ENCODE measurements around the gene PEX5L.

DNA sequence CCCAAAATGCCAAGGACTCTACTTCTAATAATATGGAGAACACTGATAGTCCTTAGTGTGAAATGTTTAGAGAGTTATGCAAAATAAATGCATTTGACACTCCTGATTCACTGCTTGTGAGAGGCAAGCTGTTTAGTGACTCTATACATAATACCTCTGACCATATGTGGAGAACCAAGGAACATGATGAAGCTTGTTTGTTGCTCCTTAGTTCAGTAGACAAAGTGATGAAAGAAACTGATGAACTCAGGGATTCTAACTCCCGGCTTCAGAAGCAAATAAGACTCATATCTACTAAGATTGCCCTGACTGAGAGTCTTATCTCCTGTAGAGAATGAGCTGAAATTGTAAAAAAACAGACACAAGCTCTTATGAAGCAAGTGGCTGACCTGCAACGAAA lies 41.3 kb downstream of the PEX5L start:
- TF ChIP-seq EZH2phosphoT487 (conservative IDR thresholded peaks at IDR 0.05; ENCODE audit: low read length): no peak
- TF ChIP-seq, protein P1, sequence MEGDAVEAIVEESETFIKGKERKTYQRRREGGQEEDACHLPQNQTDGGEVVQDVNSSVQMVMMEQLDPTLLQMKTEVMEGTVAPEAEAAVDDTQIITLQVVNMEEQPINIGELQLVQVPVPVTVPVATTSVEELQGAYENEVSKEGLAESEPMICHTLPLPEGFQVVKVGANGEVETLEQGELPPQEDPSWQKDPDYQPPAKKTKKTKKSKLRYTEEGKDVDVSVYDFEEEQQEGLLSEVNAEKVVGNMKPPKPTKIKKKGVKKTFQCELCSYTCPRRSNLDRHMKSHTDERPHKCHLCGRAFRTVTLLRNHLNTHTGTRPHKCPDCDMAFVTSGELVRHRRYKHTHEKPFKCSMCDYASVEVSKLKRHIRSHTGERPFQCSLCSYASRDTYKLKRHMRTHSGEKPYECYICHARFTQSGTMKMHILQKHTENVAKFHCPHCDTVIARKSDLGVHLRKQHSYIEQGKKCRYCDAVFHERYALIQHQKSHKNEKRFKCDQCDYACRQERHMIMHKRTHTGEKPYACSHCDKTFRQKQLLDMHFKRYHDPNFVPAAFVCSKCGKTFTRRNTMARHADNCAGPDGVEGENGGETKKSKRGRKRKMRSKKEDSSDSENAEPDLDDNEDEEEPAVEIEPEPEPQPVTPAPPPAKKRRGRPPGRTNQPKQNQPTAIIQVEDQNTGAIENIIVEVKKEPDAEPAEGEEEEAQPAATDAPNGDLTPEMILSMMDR (IDR thresholded peaks at IDR 0.05; ENCODE audit: insufficient read depth, low read length, poor library complexity, severe bottlenecking): no peak
